Breast epithelium (tissue), 3 donors: Measurements from ENCODE around the gene SMARCA2.

Source experiments
- POLR2A ChIP-seq: fragments of 450-650 bp; IDR thresholded peaks from one replicate; pipeline ENCODE4 v1.6.1; 2016; ENCODE audit warnings: antibody characterized with exemption, mild to moderate bottlenecking, moderate library complexity
- POLR2AphosphoS5 ChIP-seq, 3 donors: sonication (generic); formaldehyde crosslinking; IDR thresholded peaks; one replicate each; pipeline ENCODE4 v1.6.1; 2017; ENCODE audit warnings: antibody characterized with exemption in 3 of 3

GRCh38 chr9:2242831-2243330 is 227.7 kb downstream of the SMARCA2 start:
- TF ChIP-seq POLR2A (no peak), POLR2AphosphoS5 (IDR thresholded peaks at IDR 0.05) (no peak)
